ENCODE results near the gene MLLT1. TPM values are rescaled to one million over a fixed set of nuclear protein-coding genes. Genes with fewer than 3 reads are reported as not detected.

The MLLT1 gene
- total RNA-seq, 2 experiments from 2014 or later, result 17.5 to 56.0 TPM

- H3K36me3 ChIP-seq (ENCODE audit: insufficient read depth, low read length), result peaks cover 92% of the 10 kb centered on the region
- H3K27ac ChIP-seq (ENCODE audit: low read depth, low read length, poor library complexity, severe bottlenecking), result no peak overlapping the region
- H2AFZ ChIP-seq (ENCODE audit: low read length), result no peak overlapping the region
- no peaks in the 10 kb centered on the region; the same call in 1 of the 2 replicates for H4K20me1 ChIP-seq (ENCODE audit: insufficient read depth, low read length)
- DNase-seq (ENCODE audit: low spot score), result no peak
- H3K9me2 ChIP-seq (ENCODE audit: insufficient read depth, low read length), result no peaks in the 10 kb centered on the region
- H3K79me2 ChIP-seq (ENCODE audit: insufficient read depth, low read depth, low read length), result peaks cover 10% of the 10 kb centered on the region; the same call in 1 of the 2 replicates
- ChIA-PET POLR2A (no interaction called here), CTCF (ENCODE audit: unreplicated experiment) (no interaction called here)
- H3K4me1 ChIP-seq (ENCODE audit: insufficient read depth, low read length, poor library complexity, severe bottlenecking), result no peaks in the 10 kb centered on the region
- BruUV-seq (replicated peaks), result no TSS peak
- TF ChIP-seq CTCF (conservative IDR thresholded peaks at IDR 0.05; ENCODE audit: low read length), result no peak
- H3K4me2 ChIP-seq (ENCODE audit: low read length), result no peak overlapping the region
- no peaks in the 10 kb centered on the region for H3K9me3 ChIP-seq (ENCODE audit: low read length)
- intact Hi-C loops (cut with micrococcal nuclease; ENCODE audit: unreplicated experiment), result no loop called here
- no peak overlapping the region for H3K4me3 ChIP-seq (ENCODE audit: low read depth, low read length, poor library complexity, severe bottlenecking)
Observed at GRCh38 chr19:6263735-6264444, 15.9 kb downstream of the MLLT1 start.

GRCh38 chr19:6263306-6263705, 16.5 kb downstream of the MLLT1 start:
- intact Hi-C loops (cut with micrococcal nuclease; ENCODE audit: unreplicated experiment), result no loop called here
- no peaks in the 10 kb centered on the region; the same call in 1 of the 2 replicates for H4K20me1 ChIP-seq (ENCODE audit: insufficient read depth, low read length)

More at GRCh38 chr19:6263306-6263705, 16.5 kb downstream of the MLLT1 start:
- Histone ChIP-seq H3K4me2 (ENCODE audit: low read length) (no peak overlapping the region), H3K27ac (ENCODE audit: low read depth, low read length, poor library complexity, severe bottlenecking) (no peak overlapping the region), H2AFZ (ENCODE audit: low read length) (no peak overlapping the region), H3K79me2 (ENCODE audit: insufficient read depth, low read depth, low read length) (peaks cover 10% of the 10 kb centered on the region; the same call in 1 of the 2 replicates), H3K4me3 (ENCODE audit: low read depth, low read length, poor library complexity, severe bottlenecking) (no peak overlapping the region), H3K36me3 (ENCODE audit: insufficient read depth, low read length) (peaks cover 92% of the 10 kb centered on the region), H3K9me2 (ENCODE audit: insufficient read depth, low read length) (no peaks in the 10 kb centered on the region), H3K4me1 (ENCODE audit: insufficient read depth, low read length, poor library complexity, severe bottlenecking) (peaks cover under 1% of the 10 kb centered on the region), H3K9me3 (ENCODE audit: low read length) (no peaks in the 10 kb centered on the region)
- TF ChIP-seq CTCF (conservative IDR thresholded peaks at IDR 0.05; ENCODE audit: low read length), result no peak
- no peak for TF ChIP-seq EZH2phosphoT487 (IDR thresholded peaks at IDR 0.05; ENCODE audit: borderline replicate concordance, low read depth, low read length)
- ChIA-PET CTCF (ENCODE audit: unreplicated experiment) (no interaction called here), POLR2A (no interaction called here)
- DNase-seq (ENCODE audit: low spot score), result no peak
- BruUV-seq (replicated peaks), result no TSS peak

Data from OCI-LY7 (cell line).